ENCODE data around the gene TBC1D9.
"Not testable (repeated sequence)": the region's sequence is repeated elsewhere in the genome, so short reads cannot be mapped to it uniquely, and the experiment has no call there.

The TBC1D9 gene

DNA sequence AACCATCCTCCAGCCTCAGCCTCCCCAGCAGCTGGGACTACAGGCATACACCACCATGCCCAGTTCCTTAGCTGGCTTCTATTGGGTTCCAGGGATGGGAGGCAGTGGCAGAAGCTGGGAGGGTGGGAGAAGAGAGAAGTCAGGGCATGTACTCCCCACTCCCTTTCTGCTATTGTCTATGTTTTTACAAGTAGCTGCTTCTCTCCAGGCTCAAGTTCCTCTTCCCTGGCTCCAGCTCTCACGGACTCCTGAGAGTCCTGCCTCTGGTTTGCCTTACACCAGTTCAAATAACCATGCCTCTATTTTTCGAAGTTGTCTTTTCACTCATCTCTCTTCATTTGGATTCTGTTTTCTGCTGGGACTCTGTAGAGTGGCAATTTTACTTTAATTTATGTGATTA lies 2.9 kb downstream of the TBC1D9 start:
- DNase-seq (ENCODE audit: low read depth): no peak

DNA sequence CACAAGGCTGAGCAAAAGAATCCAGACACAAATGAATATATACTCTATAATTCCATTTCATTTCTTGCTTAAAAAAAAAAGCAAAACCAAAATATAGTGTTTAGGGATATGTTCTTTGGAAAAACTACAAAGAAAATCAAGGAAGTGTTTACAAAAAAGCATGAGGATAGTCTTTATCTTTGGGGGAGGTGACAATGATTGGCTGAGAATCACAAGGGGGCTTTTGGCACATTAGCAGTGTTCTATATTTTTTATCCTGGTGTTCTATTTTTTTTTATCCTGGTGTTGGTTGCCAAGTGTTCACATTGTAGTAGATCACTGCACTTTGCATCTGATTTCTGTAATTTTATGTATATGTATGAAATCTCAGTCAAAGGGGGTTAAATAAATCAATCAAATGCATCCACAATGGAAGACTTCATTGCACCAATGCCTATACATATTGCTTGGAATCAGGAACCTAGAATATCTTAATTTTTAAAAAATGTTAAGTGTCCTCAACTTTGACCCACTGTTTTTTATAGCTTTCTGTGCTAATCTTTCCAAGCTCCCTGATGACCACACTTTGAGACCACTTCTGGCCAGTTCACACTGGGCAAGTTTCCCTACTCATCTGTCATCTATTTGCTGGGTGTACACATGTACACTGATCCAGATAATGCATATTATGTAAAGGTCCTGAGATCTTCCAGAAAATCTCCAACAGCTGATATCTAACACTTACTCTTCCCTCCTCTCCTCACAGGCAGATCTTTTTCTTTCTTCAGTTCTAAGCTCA lies 3.7 kb downstream of the TBC1D9 start:
- no peak for DNase-seq (ENCODE audit: low read depth)

DNA sequence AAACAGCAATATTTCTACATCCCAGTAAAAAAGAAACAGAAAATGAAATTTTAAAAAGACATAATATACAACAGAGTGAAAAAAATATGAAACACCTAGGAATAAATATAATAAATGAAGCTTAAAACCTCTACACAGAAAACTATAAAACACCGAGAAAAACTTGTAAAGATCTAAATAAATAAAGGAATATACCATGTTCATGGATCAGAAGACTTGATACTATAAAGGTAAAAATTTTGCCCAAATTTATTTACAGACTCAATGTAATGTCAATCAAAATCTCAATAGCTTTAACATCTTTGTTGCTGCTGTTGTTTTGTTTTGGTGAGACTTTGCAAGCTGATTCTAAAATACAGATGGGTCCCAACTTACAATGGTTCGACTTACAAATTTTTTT lies 5.7 kb downstream of the TBC1D9 start:
- no peak for DNase-seq (ENCODE audit: low read depth)

DNA sequence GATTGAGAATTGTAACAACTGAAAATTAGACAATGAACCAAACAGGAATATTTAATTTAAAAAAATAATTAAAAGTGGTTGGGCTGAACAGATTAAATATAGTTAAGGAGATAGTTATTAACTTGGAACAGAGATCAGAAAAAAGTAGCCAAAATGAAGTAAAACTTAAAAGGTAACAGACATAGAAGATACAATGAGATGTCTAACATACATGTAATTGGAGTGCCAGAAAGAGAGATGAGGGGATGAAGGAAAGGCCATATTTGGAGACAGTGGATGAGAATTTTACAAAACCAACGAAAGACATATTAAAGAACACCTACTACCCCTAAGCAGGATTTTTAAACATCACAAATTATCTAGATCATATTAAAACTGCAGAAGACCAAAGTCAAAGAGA lies 8.0 kb downstream of the TBC1D9 start:
- DNase-seq (ENCODE audit: low read depth): no peak

DNA sequence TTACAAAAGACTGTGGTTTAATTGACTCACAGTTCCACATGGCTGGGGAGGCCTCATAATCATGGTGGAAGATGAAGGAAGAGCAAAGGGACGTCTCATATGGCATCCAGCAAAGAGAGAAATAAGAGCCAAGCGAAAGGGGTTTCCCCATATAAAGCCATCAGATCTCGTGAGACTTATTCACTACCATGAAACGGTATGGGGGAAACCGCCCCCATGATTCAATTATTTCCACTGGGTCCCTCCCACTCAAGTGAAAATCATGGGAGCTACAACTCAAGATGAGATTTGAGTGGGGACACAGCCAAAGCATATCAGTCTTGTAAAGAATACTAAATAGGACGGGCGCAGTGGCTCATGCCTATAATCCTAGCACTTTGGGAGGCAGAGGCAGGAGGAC lies 9.6 kb downstream of the TBC1D9 start:
- not testable (repeated sequence) for DNase-seq (ENCODE audit: low read depth)

DNA sequence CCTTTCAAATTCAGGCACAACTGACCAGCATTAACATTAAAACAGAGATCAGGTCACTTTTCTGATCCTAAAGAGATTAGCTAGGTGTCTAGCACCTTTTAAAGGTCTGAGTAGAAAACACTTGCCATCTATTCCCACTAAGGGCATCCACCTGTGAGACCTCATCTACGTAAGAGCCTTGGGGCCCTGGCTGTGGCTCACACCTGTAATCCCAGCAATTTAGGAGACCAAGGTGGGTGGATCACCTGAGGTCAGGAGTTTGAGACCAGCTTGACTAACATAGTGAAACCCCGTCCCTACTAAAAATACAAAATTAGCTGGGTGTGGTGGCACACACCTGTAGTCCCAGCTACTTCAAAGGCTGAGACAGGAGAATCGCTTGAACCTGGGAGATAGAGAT lies 11.8 kb downstream of the TBC1D9 start:
- DNase-seq (ENCODE audit: low read depth): no peak

DNA sequence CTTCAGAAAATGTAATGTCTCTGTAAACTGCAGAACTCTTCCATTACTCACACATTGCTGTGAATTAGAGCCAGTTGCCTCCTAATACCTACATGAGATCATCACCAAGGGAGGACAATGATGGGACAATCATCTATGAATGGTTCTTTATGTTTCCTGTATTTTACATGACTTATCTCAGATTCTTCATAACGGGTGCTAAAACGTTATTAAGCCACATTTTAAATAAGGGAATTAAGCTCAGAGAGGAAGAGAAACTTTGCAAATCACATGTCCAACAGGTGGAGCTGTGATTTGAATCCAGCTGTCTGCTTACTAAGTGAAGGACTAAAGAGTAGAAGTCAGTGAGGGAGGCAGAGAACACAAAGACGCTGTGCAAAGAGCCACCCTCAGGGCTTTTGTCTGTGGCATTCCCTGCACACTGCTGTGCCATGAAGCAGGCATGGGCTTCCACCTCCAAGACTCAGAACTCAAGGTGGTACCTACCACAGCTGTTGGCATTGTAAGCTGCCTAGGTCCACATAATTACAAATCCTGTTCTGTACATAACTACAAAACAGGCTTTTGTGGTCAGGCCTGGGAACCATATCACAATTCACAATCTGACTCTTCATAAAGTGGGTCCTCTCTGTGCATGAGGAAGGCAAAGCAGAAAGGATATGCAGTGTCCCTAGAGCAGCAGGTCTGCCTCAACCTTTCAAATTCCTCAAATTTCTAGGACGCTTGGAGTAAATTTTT lies 12.8 kb downstream of the TBC1D9 start:
- no peak for DNase-seq (ENCODE audit: low read depth)

DNA sequence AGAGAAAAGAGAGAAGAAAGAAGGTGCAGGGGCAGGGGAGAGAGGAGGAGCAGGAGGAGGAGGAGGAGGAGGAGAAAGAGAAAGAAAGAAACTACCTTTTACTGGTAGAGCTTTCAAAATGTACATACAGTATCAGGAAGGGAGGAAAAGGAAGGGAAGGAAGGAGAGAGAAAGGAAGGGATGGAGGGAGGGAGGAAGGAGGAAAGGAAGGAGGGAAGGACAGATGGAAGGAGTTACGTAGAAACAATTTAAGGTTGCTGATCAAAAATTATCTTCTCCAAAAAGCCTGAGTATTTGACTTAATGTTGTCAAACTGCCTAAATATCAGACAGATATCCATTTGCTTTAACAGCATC lies 13.4 kb downstream of the TBC1D9 start:
- DNase-seq (ENCODE audit: low read depth): no peak

DNA sequence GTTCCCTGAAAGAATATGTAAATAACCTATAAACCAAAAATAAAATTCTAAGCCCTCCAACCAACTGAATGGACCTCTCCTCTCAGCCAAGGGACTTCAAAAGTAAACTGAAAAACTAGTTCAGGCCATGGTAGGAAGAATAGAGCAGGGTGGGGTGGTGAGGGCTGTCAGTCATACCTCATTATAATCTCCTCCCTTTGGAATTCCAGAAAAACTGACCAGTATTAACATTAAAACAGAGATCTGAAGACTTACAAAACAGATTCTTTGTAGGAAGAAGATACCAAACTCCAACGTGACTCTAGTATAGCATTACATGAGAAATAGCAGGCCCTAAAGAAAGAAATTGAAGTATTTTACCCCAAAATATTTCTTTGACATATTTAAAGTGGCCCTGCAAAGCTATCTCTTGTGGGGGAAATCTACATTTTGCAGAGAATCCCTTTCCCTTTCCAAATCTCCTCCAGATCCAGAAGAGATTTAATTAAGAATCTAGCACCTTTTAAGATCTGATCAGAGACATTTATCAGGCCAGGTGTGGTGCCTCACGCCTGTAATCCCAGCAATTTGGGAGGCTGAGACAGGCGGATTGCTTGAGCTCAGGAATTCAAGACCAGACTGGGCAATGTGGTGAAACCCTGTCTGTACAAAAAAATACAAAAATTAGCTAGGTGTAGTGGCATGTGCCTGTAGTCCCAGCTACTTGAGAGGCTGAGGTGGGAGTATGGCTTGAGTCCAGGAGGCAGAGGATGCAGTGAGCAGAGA lies 15.1 kb downstream of the TBC1D9 start:
- DNase-seq (ENCODE audit: low read depth): no peak

DNA sequence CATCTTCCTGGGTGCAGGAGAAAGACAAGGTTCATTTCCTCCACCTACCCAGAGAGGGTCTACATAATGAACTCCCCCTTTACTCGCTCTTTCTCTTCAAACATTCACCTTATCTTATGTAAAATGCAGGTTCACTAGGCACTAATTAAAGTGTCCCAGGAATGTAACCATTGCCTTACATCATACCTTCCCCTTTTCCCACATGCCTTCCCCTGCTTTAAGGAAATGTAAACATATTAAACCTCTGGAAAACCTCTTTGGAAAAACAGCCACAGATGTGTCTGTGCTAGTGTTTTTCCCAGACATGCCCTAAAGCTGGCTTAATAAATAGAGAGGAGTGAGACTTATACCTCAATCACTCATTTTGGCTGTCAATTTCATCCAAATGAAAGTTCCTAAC lies 15.8 kb downstream of the TBC1D9 start:
- DNase-seq (ENCODE audit: low read depth): no peak

DNA sequence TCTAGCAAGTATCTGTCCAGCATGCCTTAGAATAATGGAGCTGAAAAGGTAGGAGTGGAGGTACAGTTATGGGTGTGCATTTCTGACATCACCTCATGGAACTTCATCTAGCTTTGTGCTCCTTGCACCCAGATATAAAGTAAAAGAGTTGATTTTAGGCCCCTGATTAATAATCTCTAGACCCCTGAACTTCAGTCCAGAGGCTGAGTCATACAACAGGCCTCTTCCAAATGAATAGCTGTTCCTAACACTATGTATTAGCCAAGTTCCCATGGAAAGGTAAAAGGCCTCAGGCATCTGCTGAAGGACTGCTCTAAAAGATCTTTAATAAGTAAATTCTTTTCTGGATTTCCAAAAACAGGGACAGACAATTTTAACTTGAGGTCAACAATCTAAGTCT lies 16.2 kb downstream of the TBC1D9 start:
- DNase-seq (ENCODE audit: low read depth): no peak

DNA sequence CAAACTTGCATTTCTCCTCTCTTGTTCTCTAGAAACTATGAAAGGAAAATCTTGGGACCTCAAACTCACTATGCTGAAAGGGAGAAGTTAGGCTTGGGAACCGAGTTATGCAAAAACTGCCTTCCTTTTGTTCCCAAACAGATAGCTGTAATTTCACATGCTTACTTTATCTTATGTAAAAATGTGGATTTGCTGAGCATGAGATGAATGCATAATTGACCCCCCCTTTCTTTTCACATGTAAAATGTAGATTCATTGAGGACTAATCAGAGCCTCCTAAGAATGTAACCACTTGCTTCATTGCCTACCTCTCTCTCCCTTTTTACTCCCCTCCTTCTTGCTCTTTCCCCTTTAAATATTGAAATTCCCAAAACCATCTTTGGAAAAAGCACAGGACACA lies 18.0 kb downstream of the TBC1D9 start:
- no peak for DNase-seq (ENCODE audit: low read depth)

DNA sequence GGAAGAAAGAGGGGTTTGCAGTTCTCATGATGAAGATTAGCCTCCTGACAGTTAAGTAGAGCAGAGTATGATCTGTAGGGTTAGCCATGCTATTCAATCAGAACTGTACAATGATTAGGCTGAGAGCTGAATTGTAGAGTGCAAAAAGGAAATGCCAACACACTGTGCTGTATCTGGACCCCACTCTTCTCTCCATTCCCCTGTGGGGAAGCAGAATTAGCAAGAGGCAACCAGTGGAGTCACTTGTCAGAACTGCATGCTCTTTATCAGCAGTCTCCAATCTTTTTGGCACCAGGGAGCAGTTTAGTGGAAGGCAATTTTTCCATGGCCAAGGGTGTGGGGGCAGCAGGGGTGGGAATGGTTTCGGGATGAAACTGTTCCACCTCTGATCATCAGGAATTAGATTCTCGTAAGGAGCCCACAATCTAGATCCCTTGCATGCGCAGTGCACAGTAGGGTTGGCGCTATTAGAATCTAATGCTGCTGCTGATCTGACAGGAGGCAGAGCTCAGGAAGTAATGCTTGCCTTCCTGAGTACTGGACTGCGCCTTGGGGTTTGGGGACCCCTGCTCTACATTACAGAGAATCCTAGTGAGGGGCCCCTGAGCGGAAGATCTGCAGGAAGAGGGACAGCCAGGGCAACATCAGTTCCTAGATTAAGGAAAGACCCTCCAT lies 19.4 kb downstream of the TBC1D9 start:
- DNase-seq (ENCODE audit: low read depth): no peak

DNA sequence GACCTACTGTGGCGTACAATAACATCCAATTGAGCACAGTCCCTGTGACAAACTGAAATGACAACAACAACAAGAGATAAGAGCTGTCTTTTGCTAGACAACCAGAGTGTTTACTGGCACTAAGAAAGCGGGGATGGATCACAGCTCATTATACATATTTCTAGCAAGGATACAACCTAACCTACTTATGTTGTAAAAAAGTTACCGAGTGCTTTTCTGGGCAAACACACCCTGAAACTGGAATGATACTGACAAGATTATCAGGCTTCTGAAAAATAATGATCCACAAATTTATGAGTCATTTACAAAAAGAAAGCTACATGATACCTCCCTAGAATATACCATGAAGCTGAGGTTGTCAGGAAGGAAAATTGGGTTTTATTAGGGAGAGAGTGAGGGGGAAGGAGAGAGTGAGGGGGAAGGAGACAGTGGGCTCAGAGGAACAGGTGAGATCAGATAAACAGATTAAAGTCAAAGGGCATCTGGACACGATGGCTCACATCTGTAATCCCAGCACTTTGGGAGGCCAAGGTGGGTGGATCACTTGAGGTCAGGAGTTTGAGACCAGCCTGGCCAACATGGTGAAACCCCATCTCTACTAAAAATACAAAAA lies 20.3 kb downstream of the TBC1D9 start:
- no peak for DNase-seq (ENCODE audit: low read depth)

DNA sequence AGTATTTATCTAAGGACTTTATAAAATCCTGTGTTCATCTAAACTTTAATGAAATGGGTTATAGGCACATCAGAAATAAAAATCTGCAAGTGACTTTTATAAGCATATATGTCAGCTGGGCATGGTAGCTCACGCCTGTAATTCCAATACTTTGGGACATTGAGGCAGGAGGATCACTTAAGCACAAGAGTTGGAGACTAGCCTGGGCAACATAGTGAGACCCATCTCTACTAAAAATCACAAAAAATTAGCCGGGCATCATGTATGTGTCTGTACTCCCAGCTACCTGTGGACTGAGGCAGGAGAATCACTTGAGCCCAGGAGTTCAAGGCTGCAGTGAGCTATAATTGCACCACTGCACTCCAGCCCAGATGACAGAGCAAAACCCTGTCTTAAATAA lies 20.9 kb downstream of the TBC1D9 start:
- no peak for DNase-seq (ENCODE audit: low read depth)

DNA sequence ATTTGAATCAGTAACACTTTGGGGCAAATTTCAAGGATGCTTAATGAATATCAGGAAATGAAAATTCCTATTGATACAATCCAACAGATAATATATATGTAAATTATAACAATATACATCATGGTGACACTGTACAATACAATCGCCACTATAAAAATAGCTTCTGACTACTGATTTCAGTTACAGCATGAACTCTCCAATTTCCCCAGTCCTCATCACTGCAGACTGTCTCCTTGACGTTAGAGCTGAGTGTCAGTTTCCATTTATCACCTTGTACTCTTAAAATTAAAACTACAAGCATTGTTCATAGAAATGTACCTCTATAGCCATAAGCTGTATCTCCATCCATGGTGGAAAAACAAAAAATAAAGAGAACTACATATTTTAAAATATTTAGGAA lies 23.4 kb downstream of the TBC1D9 start:
- DNase-seq (ENCODE audit: low read depth): no peak

DNA sequence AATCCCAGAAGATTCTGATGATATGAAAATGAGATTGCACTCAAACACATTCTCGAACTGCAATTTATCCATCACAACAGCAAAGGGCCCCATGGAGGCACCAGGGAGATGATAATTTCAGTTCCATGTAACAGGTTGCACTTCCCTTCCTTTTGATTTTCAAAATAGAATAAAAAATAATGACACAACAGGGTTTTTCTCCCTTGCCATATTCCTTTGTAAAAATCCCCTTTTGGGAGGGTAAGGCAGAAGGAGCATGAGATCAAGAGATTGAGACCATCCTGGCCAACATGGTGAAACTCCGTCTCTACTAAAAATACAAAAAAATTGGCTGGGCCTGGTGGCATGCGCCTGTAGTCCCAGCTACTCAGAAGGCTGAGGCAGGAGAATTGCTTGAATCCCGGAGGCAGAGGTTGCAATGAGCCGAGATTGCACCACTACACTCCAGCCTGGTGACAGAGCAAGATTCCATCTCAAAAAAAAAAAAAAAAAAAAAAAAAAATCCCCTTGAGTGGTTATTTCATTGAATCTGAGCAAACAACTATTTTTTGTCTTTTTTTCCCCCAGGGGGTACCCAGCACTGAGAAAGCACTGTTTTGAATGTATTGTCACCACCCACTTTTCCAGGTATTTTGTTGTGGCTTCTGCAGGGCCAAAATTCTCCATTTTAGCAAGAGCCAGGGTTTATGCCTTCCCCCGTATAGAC lies 26.7 kb downstream of the TBC1D9 start:
- no peak for DNase-seq (ENCODE audit: low read depth)

DNA sequence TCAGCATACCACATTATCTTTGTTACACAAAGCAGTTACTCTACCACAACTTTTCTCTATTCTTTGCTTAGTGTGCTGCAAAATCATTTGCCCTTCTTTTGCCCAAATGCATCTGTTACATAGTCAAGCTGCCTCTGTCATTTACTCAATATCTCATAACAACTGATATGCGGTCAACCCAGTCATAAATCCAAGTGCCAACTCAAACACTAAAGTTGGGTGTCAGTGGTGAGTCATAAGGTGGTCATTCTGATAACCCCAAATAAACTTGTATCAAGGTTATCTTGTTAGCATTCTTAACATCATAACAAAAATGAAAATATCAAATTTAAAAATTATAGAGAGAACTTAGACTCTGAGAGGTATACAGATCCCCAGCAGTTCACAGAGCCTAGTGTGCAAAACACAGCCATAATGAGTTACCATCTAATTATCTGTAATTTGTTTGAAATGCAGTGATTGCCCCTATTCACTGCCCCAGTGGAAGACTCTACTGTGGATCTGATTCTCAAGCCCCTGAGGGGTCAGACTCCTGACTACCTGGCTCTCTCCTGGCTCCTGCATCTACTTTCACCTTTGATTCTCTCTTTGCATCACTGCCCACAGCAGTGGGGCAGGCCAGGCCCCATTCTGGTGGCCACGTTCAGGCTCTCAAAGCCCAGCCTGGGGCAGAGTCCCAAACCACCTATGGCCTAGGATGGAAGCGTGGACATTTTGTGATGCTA lies 29.2 kb downstream of the TBC1D9 start:
- DNase-seq (ENCODE audit: low read depth): no peak

DNA sequence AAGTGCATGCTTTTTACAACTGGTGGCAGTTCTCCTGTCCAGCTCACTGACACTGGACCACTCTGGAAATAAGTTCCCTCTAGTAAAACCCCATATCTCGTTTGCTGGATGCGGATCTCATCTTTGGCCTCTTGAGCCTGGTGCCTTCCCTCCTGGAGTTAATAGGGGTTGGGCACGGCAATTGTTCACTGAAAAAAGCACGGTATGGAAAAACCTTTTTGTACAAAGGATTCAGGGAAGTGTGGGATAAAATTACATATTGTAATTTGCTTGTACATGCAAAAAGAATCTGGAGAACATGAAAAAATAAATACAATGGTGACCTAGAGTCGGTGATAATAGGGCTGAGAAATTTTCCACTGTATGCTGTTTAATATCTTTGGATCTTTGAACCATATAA lies 30.6 kb downstream of the TBC1D9 start:
- DNase-seq (ENCODE audit: low read depth): no peak

DNA sequence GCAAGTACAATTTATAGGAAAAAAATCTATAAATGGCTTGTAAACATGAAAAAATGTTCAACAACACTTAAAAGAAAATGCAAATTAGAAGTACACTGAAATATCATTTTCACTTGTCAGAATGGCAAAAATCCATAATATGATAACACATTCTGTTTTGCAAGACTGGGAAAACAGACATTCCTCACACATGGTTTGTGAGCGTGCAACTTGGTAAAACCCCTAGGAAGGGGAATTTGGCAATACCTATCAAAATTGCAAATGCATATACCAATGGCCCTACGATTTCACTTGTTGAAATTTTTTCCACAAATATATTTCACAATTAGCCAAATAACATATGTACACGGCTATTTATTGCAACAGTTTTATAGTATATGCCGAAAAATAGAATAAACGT lies 31.4 kb downstream of the TBC1D9 start:
- no peak for DNase-seq (ENCODE audit: low read depth)

All from non-pigmented ciliary epithelial cell (primary cell).